Epithelial cell of esophagus (primary cell): ENCODE measurements around the gene SFXN3.
A peak's percentile ranks its signal among the peaks of the same experiment; 100 is the strongest.

Source experiments
- DNase-seq: peaks from one replicate; pipeline ENCODE4 v3.0.0; 2010; ENCODE audit warnings: low read depth
- H3K4me3 ChIP-seq: 2 replicates; pipeline ENCODE4 v1.5.1; 2011; ENCODE audit warnings: mild to moderate bottlenecking, low read length, control low read depth
- TF ChIP-seq, protein P1 (sequence below): IDR thresholded peaks from 2 replicates; pipeline ENCODE4 v1.5.1; 2011; ENCODE audit warnings: low read depth, mild to moderate bottlenecking, low read length, control low read depth, inconsistent platforms; ENCODE audit not compliant: insufficient read depth; ENCODE audit errors: missing control alignments

SFXN3 gene

DNA sequence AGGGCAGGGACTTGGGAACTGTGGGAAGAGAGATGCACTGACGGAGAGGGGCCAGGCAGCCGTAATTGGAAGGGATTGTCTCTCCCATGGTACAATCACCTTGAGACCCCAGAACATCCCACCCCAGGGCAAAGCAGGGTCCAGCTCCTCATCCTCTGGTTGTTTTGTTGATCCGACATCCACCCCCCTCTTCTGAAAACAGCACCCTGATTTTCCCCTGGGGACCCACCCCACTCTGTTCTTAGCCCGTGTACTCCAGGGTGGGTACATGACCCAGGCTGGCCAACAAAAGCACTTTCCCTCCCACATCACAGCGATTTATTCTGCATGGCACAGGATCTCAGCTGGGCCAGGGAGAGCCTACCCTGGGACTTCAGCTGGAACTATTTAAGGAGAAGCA, 14.2 kb upstream of the SFXN3 start:
- no peak overlapping the region for H3K4me3 ChIP-seq
- no peak for DNase-seq
- TF ChIP-seq, protein P1, sequence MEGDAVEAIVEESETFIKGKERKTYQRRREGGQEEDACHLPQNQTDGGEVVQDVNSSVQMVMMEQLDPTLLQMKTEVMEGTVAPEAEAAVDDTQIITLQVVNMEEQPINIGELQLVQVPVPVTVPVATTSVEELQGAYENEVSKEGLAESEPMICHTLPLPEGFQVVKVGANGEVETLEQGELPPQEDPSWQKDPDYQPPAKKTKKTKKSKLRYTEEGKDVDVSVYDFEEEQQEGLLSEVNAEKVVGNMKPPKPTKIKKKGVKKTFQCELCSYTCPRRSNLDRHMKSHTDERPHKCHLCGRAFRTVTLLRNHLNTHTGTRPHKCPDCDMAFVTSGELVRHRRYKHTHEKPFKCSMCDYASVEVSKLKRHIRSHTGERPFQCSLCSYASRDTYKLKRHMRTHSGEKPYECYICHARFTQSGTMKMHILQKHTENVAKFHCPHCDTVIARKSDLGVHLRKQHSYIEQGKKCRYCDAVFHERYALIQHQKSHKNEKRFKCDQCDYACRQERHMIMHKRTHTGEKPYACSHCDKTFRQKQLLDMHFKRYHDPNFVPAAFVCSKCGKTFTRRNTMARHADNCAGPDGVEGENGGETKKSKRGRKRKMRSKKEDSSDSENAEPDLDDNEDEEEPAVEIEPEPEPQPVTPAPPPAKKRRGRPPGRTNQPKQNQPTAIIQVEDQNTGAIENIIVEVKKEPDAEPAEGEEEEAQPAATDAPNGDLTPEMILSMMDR = no peak

DNA sequence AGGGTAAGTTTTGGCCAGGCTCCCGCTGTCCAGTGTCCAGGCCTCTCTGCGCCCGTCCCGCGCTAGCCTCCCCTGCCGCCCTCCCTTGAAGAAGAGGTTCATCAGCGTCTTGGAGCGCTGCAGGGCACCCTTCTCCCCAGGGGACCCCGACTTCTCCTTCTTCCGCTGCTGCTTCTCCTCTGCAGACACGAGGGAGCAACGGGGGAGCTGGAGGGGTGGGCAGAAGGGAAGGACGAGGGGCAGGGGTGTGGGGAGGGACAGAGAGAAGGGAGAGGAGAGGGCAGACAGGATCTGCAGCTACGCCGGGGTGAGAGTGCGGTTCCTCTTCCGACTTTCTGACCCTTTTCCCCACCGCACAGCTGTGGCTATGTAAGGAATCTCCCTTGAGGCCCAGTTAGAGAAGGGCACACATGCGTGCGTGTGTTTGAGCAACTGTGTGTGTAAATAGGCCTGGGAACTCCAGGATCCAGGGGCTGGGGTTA, 12.9 kb upstream of the SFXN3 start:
- no peak overlapping the region for H3K4me3 ChIP-seq
- no peak for DNase-seq
- TF ChIP-seq, protein P1 = no peak

DNA sequence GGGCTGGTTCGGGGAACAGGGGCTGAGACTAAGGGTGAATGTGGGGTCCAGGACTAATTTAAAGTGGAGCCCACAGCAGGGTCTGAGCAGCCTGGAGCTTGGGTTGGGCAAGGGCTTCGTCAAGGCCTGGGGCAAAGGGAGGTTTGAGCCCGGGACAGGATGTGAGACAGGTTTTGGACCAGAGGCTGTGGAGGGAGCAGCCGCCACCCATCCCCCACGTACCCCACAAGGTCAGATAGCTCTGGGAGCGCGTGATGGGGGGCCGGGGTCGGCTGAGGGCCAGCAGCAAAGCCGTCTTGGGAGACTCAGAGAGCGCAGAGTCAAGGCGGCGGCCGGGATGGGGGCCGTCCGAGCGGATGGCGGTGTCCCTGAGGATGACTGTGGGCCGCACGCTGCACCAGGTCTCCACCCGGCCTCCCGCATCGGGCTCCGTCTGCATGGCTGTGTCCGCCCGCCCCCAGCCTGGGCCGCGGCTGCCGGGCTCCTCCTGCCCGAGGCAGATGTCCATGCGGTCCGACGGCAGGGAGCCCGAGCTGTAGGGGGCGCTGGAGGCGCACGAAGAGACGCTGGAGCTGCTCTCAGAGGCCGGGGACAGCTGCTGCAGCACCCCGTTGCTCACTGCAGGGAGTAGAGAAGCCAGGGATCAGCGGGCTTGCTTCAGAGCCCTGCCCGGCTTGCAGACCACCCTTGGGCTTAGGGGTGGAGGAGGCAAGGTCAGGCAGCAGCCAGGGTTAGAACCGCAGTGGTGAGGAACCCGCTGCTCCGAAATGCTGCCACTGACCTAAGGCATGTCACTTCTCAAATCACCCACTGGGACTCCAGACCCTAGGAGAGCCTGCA, 12.2 kb upstream of the SFXN3 start:
- no peak overlapping the region for H3K4me3 ChIP-seq
- DNase-seq = peak; percentile 76
- TF ChIP-seq, protein P1 = peak; percentile 70

DNA sequence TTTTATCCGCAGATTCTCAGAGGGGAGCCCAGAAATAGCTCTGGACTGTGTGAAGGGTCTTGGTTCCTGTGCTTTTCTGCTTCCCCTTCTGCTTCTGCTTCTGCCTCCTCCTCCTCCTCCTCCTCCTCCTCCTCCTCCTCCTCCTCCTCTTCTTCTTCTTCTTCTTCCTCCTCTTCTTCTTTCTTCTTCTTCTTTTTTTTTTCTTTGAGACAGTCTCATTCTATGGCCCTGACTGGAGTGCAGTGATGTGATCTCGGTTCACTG, 11.7 kb upstream of the SFXN3 start:
- no peak for DNase-seq
- H3K4me3 ChIP-seq = no peak overlapping the region
- TF ChIP-seq, protein P1 = no peak

DNA sequence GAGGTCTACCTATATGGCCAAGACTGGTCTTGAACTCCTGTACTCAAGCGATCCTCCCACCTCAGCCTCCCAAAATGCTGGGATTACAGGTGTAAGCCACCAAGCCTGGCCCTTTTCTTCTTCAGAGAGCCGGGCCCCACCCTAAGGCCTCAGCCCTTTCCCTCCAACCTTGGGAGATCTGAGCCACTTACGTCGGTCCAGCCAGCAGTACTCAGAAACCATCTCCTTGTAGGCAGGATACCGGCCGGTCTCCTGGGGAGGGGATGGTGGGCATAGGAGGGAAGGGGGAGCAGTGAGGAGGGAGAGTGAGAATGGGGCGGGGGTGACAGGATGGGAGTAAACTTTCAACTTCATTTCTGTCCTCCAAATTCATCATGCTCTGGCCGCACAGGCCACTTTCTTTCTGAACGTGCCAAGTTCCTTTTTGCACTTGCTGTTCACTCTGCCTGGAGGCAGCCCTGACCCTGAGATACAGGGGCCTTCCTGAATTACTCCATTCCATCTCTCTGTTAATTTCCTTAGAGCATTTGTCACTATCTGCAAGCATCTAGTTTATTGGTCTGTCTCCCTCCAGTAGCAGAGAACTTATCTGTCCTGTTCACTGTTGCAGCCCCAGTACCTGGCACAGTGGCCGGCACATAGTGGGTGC, 10.5 kb upstream of the SFXN3 start:
- DNase-seq = no peak
- TF ChIP-seq, protein P1 = no peak
- H3K4me3 ChIP-seq = no peak overlapping the region

DNA sequence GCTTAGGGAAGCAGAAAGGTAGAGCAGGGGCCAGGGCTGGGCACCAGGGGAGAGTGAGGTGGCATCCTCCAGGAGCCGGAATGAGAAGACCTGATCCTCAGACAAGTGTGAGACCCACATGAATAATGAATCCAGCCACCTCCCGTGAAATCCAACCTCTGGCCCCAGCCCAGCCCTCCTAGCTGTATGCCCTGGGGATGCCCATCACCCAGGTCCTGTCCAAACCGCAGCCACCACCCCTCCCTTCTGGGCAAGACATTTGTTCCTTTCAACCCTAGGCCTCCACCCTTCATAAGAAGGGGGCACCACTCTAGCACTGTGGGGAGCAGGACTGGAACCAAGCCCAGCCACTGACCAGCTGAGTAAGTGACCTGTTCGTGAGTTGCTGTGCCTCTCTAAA, 9.8 kb upstream of the SFXN3 start:
- H3K4me3 ChIP-seq = no peak overlapping the region
- no peak for DNase-seq
- TF ChIP-seq, protein P1 = no peak
